Epithelial cell of umbilical artery (primary cell): ENCODE results near the gene GPS1. TPM values are rescaled to one million over a fixed set of nuclear protein-coding genes. Genes with fewer than 3 reads are reported as not detected.

ENCODE experiments used
- total RNA-seq: library from RNA; depleted of rRNA; stranded (reverse); fragments of >200 nt; gene quantifications from 2 replicates; pipeline ENCODE4 v1.2.3, GENCODE V29; 2014

GPS1 gene
- 95.9 and 105 TPM in 2 replicates for total RNA-seq

DNA sequence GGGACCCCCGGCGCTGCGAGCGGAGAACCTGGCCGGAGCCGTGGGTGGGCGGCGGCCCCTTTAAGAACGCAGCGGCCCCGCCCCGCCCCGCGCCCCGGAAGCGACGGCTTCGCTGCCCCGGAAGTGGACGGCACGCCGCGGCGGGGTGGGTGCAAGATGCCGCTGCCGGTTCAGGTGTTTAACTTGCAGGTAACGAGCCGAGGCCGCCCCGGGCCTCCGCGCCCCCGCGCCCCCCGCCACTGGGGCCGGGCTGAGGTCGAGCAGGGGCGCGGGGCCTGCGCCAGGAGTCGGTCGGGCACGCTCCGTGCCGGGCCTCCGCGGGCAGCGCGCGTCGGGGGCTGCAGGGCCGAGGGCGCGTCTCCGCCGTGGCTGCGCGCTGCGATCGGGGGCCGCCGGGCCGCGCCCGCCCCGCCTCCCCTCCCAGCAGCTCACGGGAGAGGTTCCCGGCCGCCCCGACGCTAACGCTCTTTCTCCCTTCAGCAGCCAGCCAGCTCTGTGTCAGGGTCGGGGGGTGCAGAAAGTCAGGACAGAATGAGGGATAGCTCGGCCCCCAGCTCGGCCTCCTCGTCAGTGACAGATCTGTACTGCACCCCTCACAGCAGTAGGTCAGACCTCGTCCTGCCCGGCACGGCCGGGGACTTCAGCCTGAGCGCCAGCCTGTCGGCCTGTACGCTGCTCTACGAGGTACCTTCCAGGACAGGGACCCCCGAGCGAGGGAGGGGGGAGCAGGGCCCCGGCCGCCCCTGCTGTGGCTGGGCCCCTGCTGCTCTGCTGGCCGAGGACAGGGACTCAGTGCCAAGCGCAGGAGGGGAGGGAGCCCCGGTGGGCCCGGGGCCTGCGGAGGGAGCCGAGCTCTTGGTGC, at the start of gene GPS1, which contains the start of gene RFNG:
Gene GPS1, plus strand, starts transcription at position 123 of the 862 bp plus-strand sequence. Its CDS starts 34 bp downstream, at position 157.
Gene RFNG, minus strand, starts transcription at position 36 of the 862 bp plus-strand sequence. CDS start 45 bp downstream, outside the sequence.

DNA sequence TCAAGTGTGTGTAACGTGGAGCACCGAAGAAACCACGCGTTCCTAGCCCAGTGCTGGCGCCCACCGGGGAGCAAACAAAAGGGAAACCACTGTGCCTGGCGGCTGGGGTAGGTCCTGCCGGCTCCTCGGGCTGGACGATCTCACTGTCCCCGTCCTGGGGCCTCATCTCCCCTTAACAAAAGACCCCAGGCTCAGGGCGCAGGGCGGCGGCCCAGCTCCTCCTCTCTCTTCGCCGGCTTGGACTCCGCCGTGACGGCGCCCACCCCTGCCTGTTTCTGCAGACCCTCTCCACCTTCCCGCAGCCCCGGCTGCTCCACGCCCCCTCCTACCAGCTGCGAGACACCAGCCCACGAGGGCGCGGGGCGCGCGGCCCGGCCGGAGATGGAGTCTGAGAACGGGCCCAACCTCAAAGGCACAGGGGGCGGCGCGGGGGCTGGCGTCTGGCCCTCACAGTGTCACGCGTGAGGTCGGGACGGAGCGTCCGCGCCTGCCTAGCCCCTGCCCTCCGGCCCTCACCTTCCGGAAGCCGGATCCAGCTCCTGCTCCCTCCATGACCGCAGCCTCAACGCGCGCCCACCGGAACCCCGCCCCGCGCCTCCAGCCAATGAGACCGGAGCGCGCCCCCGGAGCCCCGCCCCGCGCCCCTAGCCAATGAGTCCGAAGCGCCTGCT, 29.3 kb upstream of the GPS1 start, which contains the start of gene CENPX:
Gene CENPX, minus strand, starts transcription at position 569 of the 671 bp plus-strand sequence. Its CDS starts 17 bp downstream, at position 552.

DNA sequence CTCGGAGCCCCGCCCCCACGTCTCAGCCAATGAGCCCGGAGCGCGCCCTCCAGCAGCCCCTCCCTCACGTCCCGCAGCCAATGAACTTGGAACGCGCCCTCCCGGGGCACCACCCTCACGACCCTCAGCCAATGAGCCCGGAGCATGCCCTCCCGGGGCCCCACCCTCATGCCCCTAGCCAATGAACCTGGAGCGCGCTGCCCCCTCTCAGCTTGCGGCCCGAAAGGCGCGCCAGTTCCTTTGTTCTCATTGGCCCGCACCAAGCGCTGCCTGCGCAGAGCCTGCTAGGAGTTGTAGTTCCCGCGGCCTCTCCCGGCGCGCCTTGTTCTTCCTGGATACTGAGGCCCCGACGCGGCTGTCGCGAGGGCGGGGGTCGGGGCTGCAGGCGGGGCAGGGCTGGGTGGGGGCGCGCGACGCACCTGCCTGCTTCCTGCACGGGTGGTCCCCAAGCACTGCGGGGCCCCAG, 28.7 kb upstream of the GPS1 start, which contains the start of gene LRRC45:
Gene LRRC45, plus strand, starts transcription at position 325 of the 466 bp plus-strand sequence. CDS start 339 bp downstream, outside the sequence.

DNA sequence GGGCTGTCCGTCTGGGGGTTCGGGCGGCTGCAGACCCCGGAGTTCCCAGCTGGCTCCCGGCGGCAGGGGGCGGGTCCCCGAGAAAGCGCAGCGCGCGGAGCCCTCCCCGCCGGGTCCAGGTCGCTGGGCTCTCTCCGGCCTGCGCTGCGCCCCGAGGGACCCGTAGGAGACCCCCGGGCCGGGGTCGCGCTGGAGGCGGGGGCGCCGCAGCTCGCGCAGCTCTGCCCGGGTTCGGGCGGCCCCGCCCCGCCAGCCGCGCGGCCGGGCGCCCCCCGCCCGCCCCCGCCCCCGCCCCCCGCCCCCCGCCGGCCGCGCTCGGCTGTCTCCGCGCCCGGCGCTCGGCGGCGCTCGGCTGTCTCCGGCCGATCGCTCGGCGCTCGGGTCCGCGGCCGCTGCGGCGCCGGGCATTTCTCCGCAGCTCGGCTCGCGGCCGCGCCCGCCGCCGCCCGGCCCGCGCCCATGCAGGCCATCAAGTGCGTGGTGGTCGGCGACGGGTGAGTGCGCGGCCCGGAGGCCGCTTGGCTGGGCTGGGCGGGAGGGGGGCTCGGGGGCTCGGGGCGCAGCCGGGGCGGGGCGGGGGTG, 20.3 kb upstream of the GPS1 start, which contains the start of gene RAC3:
Gene RAC3, plus strand, starts transcription at position 376 of the 582 bp plus-strand sequence. Its CDS starts 84 bp downstream, at position 460.

DNA sequence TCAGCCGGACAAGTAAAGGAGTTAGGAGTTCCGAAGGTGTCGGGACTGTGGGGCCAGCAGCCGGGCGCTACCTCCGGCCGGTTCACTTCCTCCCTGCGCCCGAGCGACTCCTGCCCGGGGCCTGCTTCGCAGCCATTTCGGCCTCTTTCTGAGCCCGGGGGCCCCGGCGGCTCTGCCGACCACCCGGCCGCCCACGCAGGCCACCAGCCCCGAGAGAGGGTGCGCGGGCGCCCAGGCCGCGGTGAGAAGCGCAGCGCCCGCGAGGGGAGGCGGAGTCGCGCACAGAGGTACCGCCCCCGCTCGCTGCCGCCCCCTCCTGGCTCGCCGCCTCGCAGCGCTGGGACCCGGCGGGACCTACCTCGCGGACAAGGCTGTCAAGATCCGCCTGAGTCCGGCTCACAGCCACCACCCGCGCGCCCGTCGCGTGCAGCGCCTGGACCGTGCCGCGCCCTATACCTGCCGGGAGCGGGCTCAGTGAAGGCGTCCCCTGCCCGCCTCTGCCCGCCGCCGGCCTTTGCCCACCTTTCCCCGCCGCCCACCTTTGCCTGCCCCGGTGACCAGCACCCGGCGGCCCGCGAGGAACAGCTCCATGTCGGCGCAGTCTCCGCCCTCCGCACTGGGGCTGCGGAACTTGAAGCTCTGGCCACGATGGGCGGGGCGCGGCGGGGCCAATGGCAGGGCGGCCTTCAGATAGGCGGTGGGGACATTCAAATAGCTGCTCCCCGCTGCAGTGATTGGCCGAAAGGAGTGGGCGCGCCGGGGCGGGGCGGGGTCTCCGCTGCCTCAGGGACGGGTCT, 14.4 kb upstream of the GPS1 start, which contains the start of gene DCXR:
Gene DCXR, minus strand, starts transcription at position 606 of the 797 bp plus-strand sequence. Its CDS starts 15 bp downstream, at position 591.

DNA sequence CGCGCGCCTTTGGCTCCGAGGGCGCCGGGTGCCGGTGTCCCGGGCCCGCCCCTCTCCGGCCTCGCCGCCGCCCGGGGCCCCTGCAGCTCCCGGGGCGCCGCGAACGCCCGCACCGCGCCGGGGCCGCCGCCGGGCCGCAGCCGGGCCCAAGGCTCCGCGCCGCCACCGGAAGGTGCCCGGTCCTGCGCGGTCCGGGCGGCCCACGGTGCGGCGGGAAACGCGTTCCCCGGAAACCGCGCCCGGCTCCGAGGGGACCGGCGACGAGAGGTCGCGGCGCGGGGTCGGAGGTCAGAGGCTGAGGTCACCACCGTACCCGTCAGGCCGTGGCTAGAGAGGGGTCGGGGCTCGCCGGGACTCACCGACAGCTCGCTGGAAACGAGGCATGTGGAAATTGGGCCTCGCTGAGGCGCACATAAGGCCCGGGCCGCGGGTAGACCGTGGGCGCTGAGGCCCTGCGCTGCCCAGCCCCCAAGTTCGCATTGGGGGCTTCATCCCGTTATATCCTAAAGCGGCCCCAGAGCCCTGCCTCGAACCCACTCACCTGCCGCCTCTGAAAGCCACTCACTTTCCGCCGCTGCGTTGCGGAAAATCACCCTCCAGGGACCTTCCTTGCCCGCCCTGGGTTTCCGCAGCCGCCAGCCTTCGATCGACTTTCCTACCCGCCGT, 14.1 kb downstream of the GPS1 start, which contains the start of gene DUS1L:
Gene DUS1L, minus strand, starts transcription at position 167 of the 666 bp plus-strand sequence. CDS start 745 bp downstream, outside the sequence.

DNA sequence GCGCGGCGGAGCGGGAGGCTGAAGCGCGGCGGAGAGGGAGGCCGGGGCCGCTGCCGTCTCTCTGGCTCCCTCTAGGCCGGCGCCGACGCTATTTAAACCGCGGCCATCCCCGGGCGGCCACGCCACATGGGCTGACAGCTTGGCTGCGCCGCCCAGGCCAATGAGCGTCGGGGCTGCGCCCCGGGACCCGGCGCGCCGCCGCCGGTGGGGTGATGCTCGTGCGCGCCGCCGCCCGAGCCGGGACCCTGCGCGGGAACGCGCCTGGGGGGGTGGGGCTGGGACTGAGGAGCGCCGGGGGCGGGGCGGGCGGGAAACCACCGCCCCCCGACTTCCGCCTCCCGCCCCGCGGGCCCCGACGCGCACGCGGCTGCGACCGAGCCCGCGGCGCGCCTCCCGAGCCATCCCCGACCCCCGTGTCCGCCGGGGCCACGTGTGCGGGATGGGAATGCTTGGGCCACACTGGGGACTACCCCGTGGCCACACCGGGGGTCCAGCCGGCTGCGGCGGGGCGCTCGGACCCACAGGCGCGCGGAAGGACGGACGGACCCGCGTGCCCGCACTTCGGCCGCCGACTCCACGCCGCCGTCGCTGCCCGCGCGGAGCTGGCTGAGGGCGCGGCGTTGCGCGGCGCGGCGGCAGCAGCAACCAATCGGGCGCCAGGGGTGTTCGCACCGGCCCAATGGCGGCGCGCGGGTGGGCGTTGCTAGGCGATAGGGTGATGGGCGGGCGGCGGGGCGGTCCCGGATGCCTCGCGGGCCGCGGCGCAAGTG, 46.7 kb downstream of the GPS1 start, which contains the start of gene FASN:
Gene FASN, minus strand, starts transcription at position 68 of the 770 bp plus-strand sequence. CDS start 1,791 bp downstream, outside the sequence.

Other genes starting within 250 kb of the GPS1 start
- gene GCGR, start 247.7 kb upstream of the GPS1 start, total RNA-seq, result not detected in 2 replicates
- gene MCRIP1, start 218.6 kb upstream of the GPS1 start, total RNA-seq, result 126 and 148 TPM in 2 replicates
- not detected in 2 replicates for gene PPP1R27, start 216.8 kb upstream of the GPS1 start, total RNA-seq
- gene P4HB, start 191.4 kb upstream of the GPS1 start, total RNA-seq, result 648 and 838 TPM in 2 replicates
- 59.0 and 168 TPM in 2 replicates for gene ARHGDIA, start 180.6 kb upstream of the GPS1 start, total RNA-seq
- 233 and 248 TPM in 2 replicates for gene ALYREF, start 160.3 kb upstream of the GPS1 start, total RNA-seq
- 208 and 256 TPM in 2 replicates for gene ANAPC11, start 160.2 kb upstream of the GPS1 start, total RNA-seq
- not detected in 2 replicates for gene NPB, start 149.7 kb upstream of the GPS1 start, total RNA-seq
- 45.5 and 59.4 TPM in 2 replicates for gene PCYT2, start 140.5 kb upstream of the GPS1 start, total RNA-seq
- 17.2 and 36.6 TPM in 2 replicates for gene SIRT7, start 133.7 kb upstream of the GPS1 start, total RNA-seq
- gene MAFG, start 124.2 kb upstream of the GPS1 start, total RNA-seq, result 13.3 and 17.2 TPM in 2 replicates
- 114 and 138 TPM in 2 replicates for gene PYCR1, start 114.6 kb upstream of the GPS1 start, total RNA-seq
- gene MYADML2, start 104.7 kb upstream of the GPS1 start, total RNA-seq, result not detected in 2 replicates
- not detected in 2 replicates for gene NOTUM, start 90.7 kb upstream of the GPS1 start, total RNA-seq
- gene ASPSCR1, start 74.3 kb upstream of the GPS1 start, total RNA-seq, result 19.8 and 21.4 TPM in 2 replicates
- gene CENPX, start 29.0 kb upstream of the GPS1 start, total RNA-seq, result 78.9 and 79.6 TPM in 2 replicates
- 21.8 and 29.8 TPM in 2 replicates for gene LRRC45, start 28.6 kb upstream of the GPS1 start, total RNA-seq
- 17.5 and 40.0 TPM in 2 replicates for gene RAC3, start 20.2 kb upstream of the GPS1 start, total RNA-seq
- gene DCXR, start 14.2 kb upstream of the GPS1 start, total RNA-seq, result 66.1 and 75.0 TPM in 2 replicates
- gene RFNG, start 87 bp upstream of the GPS1 start, total RNA-seq, result 19.8 and 22.2 TPM in 2 replicates
- 59.8 and 77.2 TPM in 2 replicates for gene DUS1L, start 13.9 kb downstream of the GPS1 start, total RNA-seq
- gene FASN, start 46.3 kb downstream of the GPS1 start, total RNA-seq, result 49.1 and 83.8 TPM in 2 replicates
- gene CCDC57, start 160.9 kb downstream of the GPS1 start, total RNA-seq, result 7.1 and 8.1 TPM in 2 replicates
- gene SLC16A3, start 177.1 kb downstream of the GPS1 start, total RNA-seq, result 120 and 156 TPM in 2 replicates
- gene CSNK1D, start 221.8 kb downstream of the GPS1 start, total RNA-seq, result 45.7 and 54.6 TPM in 2 replicates